Bronchial epithelial cell (primary cell): ENCODE measurements around the gene BRPF1. TPM values are rescaled to one million over a fixed set of nuclear protein-coding genes. Genes with fewer than 3 reads are reported as not detected.

Source experiments
- DNase-seq: peaks from one replicate; pipeline ENCODE4 v3.0.0-alpha.2; 2010; ENCODE audit warnings: low read depth
- FAIRE-seq: peaks from 2 replicates; lab custom pipeline; 2011; peaks lifted over from hg19 to GRCh38; lab: Jason Lieb, UNC
- H3K27me3 ChIP-seq: 2 replicates; pipeline ENCODE4 v1.5.1; 2011; ENCODE audit warnings: low read length; ENCODE audit not compliant: control insufficient read depth, insufficient read depth
- H3K36me3 ChIP-seq: 2 replicates; pipeline ENCODE4 v1.5.1; 2011; ENCODE audit warnings: low read length; ENCODE audit not compliant: control insufficient read depth, insufficient read depth
- H3K4me3 ChIP-seq: 2 replicates; pipeline ENCODE4 v1.5.1; 2011; ENCODE audit warnings: mild to moderate bottlenecking, low read depth, low read length, control low read depth
- total RNA-seq: library from RNA; depleted of rRNA; stranded (reverse); fragments of >200 nt; gene quantifications from 2 replicates; pipeline ENCODE4 v1.2.1, GENCODE V29; 2014
- TF ChIP-seq, protein P1 (sequence below): IDR thresholded peaks from 2 replicates; pipeline ENCODE4 v1.5.1; 2011; ENCODE audit warnings: mild to moderate bottlenecking, moderate library complexity, low read length, control low read depth, inconsistent platforms; ENCODE audit not compliant: insufficient read depth, severe bottlenecking

BRPF1 gene
- total RNA-seq, 1 donor from 2014 or later = 14.0 TPM

DNA sequence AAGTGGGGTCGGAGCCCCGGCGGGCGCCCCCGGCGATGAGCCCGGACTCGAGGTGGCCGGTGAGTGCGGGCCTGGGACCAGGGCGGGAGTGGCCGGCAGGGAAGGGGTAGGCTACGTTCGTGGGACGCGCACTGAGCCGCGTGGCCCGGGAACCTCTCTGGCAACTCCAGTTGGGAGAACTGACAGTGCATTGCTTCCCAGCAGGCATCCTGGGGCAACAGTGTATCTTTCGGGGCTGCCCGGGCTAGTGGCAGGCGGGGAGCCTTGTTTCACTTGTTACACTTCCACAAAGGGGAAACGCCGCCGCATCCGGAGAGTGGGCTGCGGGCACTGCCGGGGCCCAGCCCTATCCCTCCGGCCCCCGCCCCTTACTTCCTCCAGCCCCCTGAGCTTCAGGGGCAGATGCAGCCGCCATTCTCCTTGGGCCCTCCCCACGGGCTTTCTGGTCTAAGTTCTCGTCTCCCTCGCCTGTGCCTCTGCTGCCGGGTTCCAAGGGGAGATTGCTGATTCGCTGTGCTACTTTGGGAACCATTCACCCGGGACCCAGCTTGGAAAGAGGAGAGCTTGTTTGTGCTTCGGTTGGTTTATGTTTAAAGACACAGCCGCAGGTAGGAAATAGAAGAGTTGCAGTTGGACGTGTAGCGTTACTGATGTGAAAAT, 675 bp downstream of the BRPF1 start:
- FAIRE-seq (no peak), DNase-seq (no peak)
- H3K36me3 ChIP-seq = peaks cover 14% of the 10 kb centered on the region
- no peaks in the 10 kb centered on the region for H3K27me3 ChIP-seq
- H3K4me3 ChIP-seq = peak overlapping the region; percentile 86
- TF ChIP-seq, protein P1, sequence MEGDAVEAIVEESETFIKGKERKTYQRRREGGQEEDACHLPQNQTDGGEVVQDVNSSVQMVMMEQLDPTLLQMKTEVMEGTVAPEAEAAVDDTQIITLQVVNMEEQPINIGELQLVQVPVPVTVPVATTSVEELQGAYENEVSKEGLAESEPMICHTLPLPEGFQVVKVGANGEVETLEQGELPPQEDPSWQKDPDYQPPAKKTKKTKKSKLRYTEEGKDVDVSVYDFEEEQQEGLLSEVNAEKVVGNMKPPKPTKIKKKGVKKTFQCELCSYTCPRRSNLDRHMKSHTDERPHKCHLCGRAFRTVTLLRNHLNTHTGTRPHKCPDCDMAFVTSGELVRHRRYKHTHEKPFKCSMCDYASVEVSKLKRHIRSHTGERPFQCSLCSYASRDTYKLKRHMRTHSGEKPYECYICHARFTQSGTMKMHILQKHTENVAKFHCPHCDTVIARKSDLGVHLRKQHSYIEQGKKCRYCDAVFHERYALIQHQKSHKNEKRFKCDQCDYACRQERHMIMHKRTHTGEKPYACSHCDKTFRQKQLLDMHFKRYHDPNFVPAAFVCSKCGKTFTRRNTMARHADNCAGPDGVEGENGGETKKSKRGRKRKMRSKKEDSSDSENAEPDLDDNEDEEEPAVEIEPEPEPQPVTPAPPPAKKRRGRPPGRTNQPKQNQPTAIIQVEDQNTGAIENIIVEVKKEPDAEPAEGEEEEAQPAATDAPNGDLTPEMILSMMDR = no peak

DNA sequence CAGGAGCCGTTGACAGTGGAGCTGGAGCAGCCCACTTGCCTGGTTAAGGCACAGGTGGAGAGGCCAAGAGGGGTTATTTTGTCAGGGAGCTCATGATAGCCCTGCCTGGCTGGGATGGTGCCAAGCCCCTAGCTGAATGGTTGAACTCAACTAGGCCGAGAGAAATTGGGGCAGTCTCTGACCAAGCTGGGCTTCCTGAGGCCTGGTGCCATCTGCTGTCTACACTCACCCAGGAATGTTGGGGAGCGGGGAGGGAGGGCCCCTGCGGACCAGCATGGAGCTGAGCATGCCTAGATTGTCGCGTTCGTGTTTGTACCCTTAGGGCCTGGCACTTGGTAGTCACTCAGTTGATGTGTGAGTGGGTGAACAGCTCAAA, 1.2 kb downstream of the BRPF1 start:
- Histone ChIP-seq H3K27me3 (no peaks in the 10 kb centered on the region), H3K4me3 (peak overlapping the region; percentile 86), H3K36me3 (peaks cover 14% of the 10 kb centered on the region)
- TF ChIP-seq, protein P1 = peak; percentile 11
- FAIRE-seq (no peak), DNase-seq (no peak)

DNA sequence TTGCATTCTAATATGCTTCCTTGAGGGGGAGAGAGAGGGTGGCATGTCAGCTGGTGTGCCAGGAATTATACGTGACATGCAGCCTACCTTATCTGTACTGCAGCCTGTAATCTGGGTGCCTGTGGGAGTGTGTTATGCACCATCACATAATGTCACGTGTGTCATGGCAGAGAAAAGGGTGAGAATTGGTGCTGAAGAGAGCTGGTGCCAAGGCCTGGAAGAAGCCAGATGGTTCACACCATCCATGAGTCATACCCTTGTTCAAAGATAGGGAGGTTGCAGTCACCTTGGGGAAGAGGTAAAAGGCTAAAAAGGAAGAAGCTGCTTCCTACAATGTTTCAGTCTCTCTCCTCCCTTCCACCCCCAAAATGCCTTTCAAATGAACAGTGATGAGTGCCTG, 5.3 kb downstream of the BRPF1 start:
- FAIRE-seq (no peak), DNase-seq (no peak)
- Histone ChIP-seq H3K27me3 (no peaks in the 10 kb centered on the region), H3K36me3 (peaks cover 31% of the 10 kb centered on the region), H3K4me3 (no peak overlapping the region)
- TF ChIP-seq, protein P1 = no peak

DNA sequence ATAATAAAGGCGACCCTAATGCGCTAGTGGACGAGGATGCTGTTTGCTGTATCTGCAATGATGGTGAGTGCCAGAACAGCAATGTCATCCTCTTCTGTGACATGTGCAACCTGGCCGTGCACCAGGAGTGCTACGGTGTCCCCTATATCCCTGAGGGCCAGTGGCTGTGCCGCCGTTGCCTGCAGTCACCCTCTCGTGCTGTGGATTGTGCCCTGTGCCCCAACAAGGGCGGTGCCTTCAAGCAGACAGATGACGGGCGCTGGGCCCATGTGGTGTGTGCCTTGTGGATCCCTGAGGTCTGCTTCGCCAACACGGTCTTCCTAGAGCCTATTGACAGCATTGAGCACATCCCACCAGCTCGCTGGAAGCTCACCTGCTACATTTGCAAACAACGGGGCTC, 7.6 kb downstream of the BRPF1 start:
- DNase-seq = no peak
- TF ChIP-seq, protein P1 = no peak
- H3K36me3 ChIP-seq = peaks cover 47% of the 10 kb centered on the region
- H3K4me3 ChIP-seq = no peak overlapping the region
- no peak for FAIRE-seq
- H3K27me3 ChIP-seq = no peaks in the 10 kb centered on the region

DNA sequence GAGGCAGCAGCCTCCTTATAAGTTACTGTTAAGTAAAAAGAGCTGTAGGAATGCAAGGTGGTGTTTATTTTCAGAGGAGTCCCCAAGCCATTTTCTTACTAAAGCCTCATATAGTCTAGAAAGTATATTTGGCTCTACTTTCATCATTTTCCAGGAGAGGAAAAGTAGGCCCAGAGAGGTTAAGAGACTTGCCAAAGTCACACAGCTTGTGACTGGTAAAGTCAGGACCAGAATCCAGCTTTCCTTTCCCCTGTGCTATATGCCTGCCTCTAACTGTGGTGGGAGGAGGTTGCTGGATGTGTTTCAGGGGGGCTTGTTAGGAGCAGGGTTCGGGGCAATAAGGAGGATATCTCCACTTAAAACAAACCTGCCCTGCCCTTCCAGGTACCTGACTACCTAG, 11.0 kb downstream of the BRPF1 start:
- no peak for DNase-seq
- no peak overlapping the region for H3K4me3 ChIP-seq
- H3K27me3 ChIP-seq = no peaks in the 10 kb centered on the region
- FAIRE-seq = no peak
- TF ChIP-seq, protein P1 = no peak
- peaks cover 42% of the 10 kb centered on the region for H3K36me3 ChIP-seq

DNA sequence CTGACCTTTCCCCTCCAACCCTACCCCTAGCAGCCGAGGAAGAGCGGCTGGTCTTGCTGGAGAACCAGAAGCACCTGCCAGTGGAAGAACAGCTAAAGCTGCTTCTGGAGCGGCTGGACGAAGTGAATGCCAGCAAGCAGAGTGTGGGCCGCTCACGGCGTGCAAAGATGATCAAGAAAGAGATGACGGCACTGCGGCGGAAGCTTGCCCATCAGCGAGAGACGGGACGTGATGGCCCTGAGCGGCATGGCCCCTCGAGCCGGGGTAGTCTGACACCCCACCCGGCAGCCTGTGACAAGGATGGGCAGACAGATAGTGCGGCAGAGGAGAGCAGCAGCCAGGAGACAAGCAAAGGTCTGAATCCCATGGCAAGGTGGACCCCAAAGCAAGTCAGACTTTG, 12.0 kb downstream of the BRPF1 start:
- no peaks in the 10 kb centered on the region for H3K27me3 ChIP-seq
- no peak for DNase-seq
- FAIRE-seq = no peak
- no peak overlapping the region for H3K4me3 ChIP-seq
- TF ChIP-seq, protein P1 = no peak
- H3K36me3 ChIP-seq = peaks cover 44% of the 10 kb centered on the region
